GM19467 (cell line): ENCODE results near the gene DPP6.

ENCODE experiments used
- ATAC-seq: cut with Tn5 transposase; IDR thresholded peaks from one replicate; pipeline ENCODE4 v1.9.1; 2021; ENCODE audit warnings: mild to moderate bottlenecking, moderate library complexity; ENCODE audit not compliant: unreplicated experiment

DPP6 gene

GRCh38 chr7:154789404-154789803 lies 737.2 kb downstream of the DPP6 start:
- ATAC-seq, result no peak

GRCh38 chr7:154791611-154792010 lies 739.4 kb downstream of the DPP6 start:
- ATAC-seq, result no peak

GRCh38 chr7:154792436-154793055 lies 740.3 kb downstream of the DPP6 start:
- ATAC-seq, result no peak

- ATAC-seq, result no peak
These were observed 742.1 kb downstream of the DPP6 start for GRCh38 chr7:154794147-154794780.

- no peak for ATAC-seq
These were observed 742.8 kb downstream of the DPP6 start for GRCh38 chr7:154795014-154795413.

- ATAC-seq, result no peak
These were observed 743.2 kb downstream of the DPP6 start for GRCh38 chr7:154795437-154795836.

- ATAC-seq, result no peak
These were observed 752.3 kb downstream of the DPP6 start for GRCh38 chr7:154804449-154804848.

- no peak for ATAC-seq
These were observed 759.8 kb downstream of the DPP6 start for GRCh38 chr7:154812027-154812426.

- ATAC-seq, result no peak
These were observed 765.2 kb downstream of the DPP6 start for GRCh38 chr7:154817224-154817896.

- ATAC-seq, result no peak
These were observed 774.8 kb downstream of the DPP6 start for GRCh38 chr7:154827007-154827406.

- ATAC-seq, result no peak
These were observed 780.5 kb downstream of the DPP6 start for GRCh38 chr7:154832557-154833138.

GRCh38 chr7:154836021-154836448 lies 783.8 kb downstream of the DPP6 start:
- no peak for ATAC-seq

GRCh38 chr7:154837087-154837486 lies 784.9 kb downstream of the DPP6 start:
- no peak for ATAC-seq

GRCh38 chr7:154837622-154838021 lies 785.4 kb downstream of the DPP6 start:
- ATAC-seq, result peak; percentile 93

- ATAC-seq, result no peak
These were observed 787.9 kb downstream of the DPP6 start for GRCh38 chr7:154840086-154840485.

GRCh38 chr7:154841731-154842331 lies 789.6 kb downstream of the DPP6 start:
- ATAC-seq, result no peak

GRCh38 chr7:154842591-154842990 lies 790.4 kb downstream of the DPP6 start:
- no peak for ATAC-seq

- no peak for ATAC-seq
These were observed 791.6 kb downstream of the DPP6 start for GRCh38 chr7:154843670-154844237.

GRCh38 chr7:154844499-154844898 lies 792.3 kb downstream of the DPP6 start:
- ATAC-seq, result no peak

- no peak for ATAC-seq
These were observed 792.8 kb downstream of the DPP6 start for GRCh38 chr7:154844955-154845354.

- ATAC-seq, result no peak
These were observed 796.3 kb downstream of the DPP6 start for GRCh38 chr7:154848464-154848863.
